Tracheal epithelial cell (primary cell): ENCODE measurements around the gene OR1J2. TPM values are rescaled to one million over a fixed set of nuclear protein-coding genes. Genes with fewer than 3 reads are reported as not detected.

Experiments used
- total RNA-seq: library from RNA; depleted of rRNA; stranded (reverse); fragments of >200 nt; gene quantifications from 2 replicates; pipeline ENCODE4 v1.2.1, GENCODE V29; 2014

Gene OR1J2, protein sequence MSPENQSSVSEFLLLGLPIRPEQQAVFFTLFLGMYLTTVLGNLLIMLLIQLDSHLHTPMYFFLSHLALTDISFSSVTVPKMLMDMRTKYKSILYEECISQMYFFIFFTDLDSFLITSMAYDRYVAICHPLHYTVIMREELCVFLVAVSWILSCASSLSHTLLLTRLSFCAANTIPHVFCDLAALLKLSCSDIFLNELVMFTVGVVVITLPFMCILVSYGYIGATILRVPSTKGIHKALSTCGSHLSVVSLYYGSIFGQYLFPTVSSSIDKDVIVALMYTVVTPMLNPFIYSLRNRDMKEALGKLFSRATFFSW
- total RNA-seq: not detected in 2 replicates

DNA sequence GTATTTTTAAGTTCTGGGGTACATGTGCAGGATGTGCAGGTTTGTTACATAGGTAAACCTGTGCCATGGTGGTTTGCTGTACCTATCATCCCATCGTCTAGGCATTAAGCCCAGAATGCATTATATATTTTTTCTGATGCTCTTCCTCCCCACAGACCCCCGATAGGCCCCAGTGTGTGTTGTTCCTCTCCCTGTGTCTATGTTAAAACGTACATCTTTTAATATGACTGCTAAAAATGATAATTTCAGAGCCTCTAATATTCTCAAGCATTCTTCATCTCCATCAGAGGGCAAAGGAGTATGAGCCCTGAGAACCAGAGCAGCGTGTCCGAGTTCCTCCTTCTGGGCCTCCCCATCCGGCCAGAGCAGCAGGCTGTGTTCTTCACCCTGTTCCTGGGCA is at the start of gene OR1J2:
Gene OR1J2, plus strand, starts transcription at position 301 of the 400 bp plus-strand sequence. Its CDS starts 0 bp downstream, at position 301.

GRCh38 chr9:122477826-122478225 is 32.8 kb upstream of the OR1J2 start, which contains the start of gene OR1J1:
Gene OR1J1 (minus strand): TSS chr9:122477926. CDS start chr9:122477926, 0 bp downstream.

DNA sequence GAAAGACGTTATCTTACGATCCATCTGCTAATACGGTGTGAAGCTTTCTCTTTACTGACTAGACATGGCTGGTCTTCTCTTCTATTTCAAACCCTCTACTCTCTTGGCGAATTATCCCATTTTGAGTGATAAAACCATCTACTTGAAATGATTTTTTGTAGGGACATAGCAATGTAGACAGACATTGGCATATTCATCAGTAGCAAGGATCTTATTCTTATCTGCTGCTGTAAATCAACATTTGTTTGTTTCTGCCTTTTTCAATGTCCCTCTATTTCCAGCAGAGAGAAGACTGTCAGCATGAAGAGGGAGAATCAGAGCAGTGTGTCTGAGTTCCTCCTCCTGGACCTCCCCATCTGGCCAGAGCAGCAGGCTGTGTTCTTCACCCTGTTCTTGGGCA is 8.2 kb downstream of the OR1J2 start, which contains the start of gene OR1J4:
Gene OR1J4, plus strand, starts transcription at position 301 of the 400 bp plus-strand sequence. Its CDS starts 0 bp downstream, at position 301.

GRCh38 chr9:122527193-122527592 is 16.6 kb downstream of the OR1J2 start, which contains the start of gene OR1N1:
Gene OR1N1 (minus strand): TSS chr9:122527293. CDS start chr9:122527293, 0 bp downstream.

DNA sequence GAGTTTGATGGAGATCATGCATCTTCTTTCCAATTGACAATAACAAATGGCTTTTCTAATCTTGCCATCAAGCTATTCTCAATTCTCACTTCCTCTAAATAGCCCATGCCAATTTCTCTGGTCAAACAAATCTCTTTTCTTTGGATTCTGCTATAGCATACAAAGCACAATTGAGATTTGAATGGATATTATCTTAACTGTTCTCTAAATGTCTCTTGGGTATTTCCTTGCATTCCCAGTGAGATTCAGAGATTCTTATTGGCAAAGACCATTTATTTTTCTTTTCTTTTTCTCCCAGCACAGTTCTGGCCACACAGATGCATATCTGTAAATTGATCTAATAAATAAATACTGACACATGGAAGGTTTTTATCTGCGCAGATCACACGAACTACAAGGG is 42.2 kb downstream of the OR1J2 start, which contains the start of gene OR1N2:
Gene OR1N2, plus strand, starts transcription at position 301 of the 400 bp plus-strand sequence. CDS start 100 bp downstream, outside the sequence.

Other genes starting within 250 kb of the OR1J2 start
- gene RBM18, start 246.0 kb upstream of the OR1J2 start, total RNA-seq: 8.0 and 8.5 TPM in 2 replicates
- 48.0 and 61.0 TPM in 2 replicates for gene MRRF, start 245.9 kb upstream of the OR1J2 start, total RNA-seq
- 1.9 TPM in 2 replicates for gene PTGS1, start 139.8 kb upstream of the OR1J2 start, total RNA-seq
- gene OR1J1, start 32.9 kb upstream of the OR1J2 start, total RNA-seq: not detected in 2 replicates
- not detected in 2 replicates for gene OR1J4, start 8.3 kb downstream of the OR1J2 start, total RNA-seq
- gene OR1N1, start 16.5 kb downstream of the OR1J2 start, total RNA-seq: not detected in 2 replicates
- gene OR1N2, start 42.3 kb downstream of the OR1J2 start, total RNA-seq: not detected in 2 replicates
- not detected in 2 replicates for gene OR1L8, start 72.6 kb downstream of the OR1J2 start, total RNA-seq
- gene OR1Q1, start 103.9 kb downstream of the OR1J2 start, total RNA-seq: not detected in 2 replicates
- gene OR1B1, start 146.8 kb downstream of the OR1J2 start, total RNA-seq: not detected in 2 replicates
- 0.24 TPM in 1 of 2 replicates, not detected in the other for gene OR1L1, start 150.9 kb downstream of the OR1J2 start, total RNA-seq
- gene OR1L3, start 164.3 kb downstream of the OR1J2 start, total RNA-seq: not detected in 2 replicates
- not detected in 2 replicates for gene OR1L4, start 213.2 kb downstream of the OR1J2 start, total RNA-seq
- 0.24 TPM in 1 of 2 replicates, not detected in the other for gene OR1L6, start 231.5 kb downstream of the OR1J2 start, total RNA-seq